NCI-H2081 treated with DMSO at 0.1 percent for 48 hours (cell line): Measurements from ENCODE around the gene ZNF423.

Source experiments
- DNase-seq: peaks from one replicate; lab custom pipeline; 2025; lab: John Stamatoyannopoulos, UW

ZNF423 gene

GRCh38 chr16:49529411-49530045 lies 326.4 kb downstream of the ZNF423 start:
- no peak for DNase-seq

DNA sequence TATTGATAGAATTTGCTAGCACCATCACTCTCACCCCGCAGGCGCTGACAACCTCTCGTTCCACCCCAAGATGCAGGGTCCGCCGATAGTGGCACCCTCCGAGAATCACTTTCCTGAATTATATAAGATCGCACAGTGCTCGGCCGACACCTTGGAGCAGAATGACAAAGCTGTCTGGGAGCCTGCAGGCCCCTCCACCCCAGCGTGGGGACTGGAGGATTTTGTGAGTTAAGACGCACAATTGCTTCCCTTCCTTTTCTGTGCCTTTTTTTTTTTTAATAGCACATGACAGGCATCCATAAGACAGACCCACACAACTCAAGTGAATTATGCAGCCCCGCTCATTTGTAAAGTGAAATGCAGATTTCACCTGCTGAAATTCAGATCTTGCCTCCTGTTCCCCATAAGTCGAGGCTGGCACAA lies 327.0 kb downstream of the ZNF423 start:
- no peak for DNase-seq

GRCh38 chr16:49528060-49528865 lies 327.6 kb downstream of the ZNF423 start:
- no peak for DNase-seq

GRCh38 chr16:49527611-49528010 lies 328.3 kb downstream of the ZNF423 start:
- no peak for DNase-seq

DNA sequence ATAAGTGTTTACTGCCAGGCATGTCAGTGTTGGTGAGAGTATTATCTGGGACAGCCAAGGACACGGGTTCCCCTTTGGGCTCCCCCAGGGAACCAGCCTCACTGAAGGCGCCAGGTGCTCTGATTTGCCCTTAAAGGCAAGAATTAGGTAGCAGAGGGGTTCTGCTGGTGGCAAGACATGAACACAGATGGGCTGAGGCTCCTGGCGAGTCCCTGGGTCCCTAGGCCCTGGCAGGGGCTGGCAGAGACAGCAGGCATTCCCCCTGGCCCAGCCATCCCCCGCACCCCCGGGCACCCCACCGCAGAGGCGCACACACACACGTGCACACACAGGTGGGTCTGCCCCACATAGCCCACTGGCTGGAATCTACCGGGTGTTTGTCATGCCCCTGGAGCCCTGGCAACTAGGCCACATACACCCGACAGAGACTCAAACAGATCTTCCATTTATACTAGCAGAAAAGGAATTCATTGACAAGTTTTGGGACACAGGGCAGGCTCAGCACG lies 329.0 kb downstream of the ZNF423 start:
- DNase-seq = no peak

DNA sequence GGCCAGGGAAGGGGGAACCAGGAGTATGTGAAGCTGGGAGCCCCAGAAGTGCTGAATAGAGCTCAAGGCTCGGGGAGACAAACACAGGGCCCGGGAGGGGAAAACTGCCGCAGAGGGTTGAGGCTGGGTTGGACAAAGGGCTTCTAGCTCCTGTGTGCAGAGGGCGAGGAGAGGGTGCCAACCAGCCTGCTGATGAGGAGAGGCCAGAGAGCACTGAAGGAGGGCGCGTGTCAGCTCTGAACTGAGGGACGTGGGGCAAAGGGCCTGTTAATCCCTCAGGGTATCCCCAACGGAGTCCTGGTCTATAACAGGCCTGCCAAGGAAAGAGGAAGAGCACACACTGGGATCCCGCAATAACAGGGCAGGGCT lies 331.0 kb downstream of the ZNF423 start:
- DNase-seq = no peak

DNA sequence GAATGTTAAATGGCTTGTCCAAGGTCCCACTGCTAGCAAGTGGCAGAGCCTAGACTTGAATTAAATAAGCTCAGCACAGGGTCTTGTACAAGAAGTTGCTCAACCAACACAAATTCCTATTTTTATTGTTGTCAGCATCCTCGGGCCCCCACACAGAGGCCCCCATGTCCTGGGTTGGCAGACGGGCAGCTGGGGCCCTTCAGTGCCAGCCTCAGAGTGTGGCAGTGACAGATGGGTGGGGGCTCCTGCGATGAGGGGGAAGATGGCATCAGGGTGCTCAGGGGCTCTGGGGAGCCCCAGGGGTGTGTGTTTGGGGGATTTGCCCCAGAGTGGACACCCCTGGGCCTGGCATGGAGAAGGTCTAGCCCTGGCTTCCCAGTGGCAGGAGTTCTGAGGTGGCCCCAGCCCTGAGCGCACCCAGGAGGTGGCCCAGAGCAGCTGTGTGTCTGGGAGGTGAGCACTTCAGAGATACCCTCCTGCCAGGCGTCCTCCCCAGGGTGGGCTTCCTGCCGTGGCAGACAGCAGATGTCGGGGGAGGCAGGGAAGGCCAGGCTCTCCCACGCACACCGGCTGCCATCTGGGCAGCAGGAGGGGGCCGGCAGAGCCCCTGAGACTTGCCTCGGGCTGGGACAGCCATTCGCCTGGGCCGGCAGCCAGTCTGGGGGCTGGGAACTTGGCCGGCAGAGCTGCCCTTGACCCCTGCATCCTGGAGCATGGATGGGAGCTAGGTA lies 331.5 kb downstream of the ZNF423 start:
- DNase-seq = no peak

DNA sequence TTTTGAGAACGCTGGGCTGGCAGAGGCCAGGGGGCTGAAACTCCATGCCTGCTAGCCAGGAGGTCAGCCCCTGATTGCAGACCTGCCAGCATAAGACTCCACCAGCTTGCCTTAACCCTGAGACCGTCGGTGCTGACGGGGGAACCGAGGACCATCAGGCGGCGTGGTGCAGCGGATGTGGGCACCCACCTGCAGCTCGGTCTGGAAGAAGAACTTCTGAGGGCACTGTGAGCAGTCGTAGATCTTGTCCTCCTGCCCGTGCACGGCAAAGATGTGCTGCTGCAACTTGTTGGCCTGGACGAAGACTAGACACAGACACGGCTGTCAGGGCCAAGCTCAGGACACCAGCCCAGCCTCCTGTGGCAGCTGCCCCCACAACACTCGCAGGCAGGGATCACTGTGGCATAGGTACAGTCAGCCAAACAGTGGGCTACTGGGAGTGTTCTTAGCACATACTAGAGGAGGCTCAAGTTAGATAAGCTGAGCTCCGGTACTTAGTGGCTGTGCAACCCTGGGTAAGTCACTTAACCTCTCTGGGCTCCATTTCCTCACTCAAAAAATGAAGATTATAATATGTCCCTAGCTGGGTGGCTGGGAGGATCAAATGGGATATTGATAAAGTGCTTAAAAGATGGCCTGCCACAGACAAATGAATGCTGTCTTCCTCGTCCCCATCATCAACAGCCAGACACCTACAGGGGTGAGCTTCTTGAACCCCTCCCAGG lies 332.3 kb downstream of the ZNF423 start:
- DNase-seq = no peak

DNA sequence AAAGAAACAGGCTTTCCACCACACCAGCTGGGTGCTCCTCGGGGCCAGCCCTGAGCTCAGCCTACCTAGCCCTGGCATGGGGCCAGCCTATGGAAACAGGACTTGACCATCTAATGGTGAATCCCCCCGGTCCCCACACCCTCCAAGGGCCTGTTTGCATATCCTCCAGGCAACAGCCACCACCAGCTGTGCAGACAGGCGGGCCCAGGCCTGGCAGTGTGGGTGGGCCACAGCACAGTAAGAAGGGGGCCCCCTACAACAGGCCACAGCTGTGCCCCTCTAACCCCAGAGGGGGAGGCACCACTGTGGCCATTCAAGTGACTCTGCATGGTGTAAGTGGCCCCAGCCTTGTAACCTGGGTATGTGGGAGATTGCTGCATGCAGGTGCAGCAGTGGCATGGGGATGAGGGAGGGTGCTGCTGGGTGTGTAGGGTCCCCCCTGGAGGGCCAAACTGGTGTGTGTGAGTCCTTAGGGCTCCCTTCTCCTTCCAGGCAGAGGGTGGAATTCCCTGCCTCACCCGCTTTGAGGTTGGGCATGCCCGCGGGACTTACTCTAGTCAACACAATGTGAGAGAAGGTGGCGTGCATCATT lies 334.1 kb downstream of the ZNF423 start:
- DNase-seq = no peak

- no peak for DNase-seq
Measured at GRCh38 chr16:49520492-49521038, 335.3 kb downstream of the ZNF423 start.

DNA sequence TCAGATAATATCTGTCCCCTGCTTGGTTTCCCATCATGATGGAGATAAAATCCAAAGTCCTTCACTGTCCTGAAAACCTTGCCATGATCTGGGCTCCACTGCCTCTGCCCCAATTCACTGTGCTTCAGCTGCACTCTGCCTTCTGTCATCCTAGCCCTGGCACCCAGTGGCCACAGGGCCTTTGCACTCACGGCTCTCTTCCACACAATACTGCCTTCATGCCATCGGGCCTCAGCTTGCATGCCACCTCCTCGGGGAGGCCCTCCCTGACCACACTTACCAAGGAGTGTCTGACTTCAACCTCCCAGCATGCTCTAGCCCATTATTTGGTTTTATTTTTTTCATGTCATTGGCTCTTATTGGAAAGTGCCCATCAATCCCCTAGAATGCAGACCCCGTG lies 336.2 kb downstream of the ZNF423 start:
- no peak for DNase-seq

GRCh38 chr16:49519008-49519656 lies 336.8 kb downstream of the ZNF423 start:
- DNase-seq = no peak

DNA sequence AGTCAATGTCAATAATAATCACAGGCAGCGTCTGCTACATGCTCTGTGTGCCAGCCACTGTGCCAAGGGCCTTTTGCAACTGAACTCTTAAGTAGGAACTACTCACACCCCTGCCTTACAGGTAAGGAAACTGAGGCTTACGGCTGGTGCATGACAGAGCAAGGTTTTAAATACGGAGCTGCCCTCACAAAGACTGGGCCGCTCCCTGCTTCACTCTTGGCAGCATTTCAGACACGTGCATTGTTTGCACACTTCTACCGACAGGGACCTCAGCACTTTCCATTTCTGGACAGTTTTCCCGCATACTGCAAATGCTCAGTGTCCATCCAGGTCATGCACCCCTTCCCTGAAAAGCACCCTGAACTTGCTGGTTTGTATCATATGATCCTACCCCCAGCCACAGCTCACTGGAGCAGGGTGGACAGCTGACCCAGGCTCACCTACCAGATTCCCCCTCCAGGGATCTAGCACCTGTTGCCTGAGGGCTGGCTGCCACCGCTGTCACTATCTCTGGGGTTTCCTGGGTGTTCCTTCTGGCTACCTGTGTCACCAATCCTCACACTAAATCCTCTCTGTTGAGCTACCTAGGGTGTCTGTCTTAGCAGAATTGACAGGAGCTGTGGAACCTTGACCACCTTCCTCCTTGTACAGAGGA lies 339.4 kb downstream of the ZNF423 start:
- no peak for DNase-seq

DNA sequence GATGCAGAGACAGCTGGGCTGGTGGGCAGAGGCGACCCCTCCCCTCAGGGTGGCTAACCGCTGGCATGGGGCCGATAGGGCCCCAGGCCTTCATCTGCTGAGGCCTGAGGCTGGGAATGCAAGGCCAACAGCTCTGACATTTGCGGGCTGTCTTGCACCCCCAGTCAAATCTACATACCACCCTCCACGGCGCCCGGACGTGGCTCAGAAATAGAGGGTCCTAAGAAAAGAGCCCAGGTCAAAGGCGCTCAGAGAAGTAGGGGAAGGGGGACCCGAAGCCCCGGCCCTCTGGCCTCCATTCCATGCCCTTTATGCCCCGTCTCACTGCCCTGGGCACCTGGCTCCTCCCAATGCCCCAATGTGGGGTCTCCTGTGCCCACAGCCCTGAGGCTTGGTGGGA lies 340.1 kb downstream of the ZNF423 start:
- no peak for DNase-seq

DNA sequence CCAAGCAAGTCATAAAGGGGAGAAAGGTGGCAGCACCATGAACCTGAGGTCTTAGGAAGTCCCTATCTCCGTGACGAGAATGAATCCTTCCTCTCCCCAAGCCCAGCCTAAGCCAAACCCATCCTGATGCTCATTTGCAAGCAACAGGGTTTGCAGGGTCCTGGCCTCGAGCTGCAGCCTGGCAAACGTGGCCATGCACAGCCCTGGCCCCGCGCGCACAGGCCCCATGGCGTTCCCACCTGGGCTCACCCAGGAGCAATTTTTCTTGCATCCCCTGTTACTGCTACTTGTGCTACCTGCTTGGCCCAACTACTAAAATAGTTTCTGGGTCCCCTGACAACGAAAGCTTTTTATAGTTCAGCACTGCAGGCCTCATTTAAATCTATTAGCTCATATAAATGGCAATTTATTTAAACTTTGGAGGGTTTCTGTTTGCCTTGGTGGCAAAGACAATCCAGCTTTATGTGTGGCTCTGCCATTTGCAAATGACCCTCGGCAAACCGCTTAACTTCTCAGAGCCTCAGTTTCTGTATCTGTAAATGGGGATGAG lies 340.8 kb downstream of the ZNF423 start:
- no peak for DNase-seq

DNA sequence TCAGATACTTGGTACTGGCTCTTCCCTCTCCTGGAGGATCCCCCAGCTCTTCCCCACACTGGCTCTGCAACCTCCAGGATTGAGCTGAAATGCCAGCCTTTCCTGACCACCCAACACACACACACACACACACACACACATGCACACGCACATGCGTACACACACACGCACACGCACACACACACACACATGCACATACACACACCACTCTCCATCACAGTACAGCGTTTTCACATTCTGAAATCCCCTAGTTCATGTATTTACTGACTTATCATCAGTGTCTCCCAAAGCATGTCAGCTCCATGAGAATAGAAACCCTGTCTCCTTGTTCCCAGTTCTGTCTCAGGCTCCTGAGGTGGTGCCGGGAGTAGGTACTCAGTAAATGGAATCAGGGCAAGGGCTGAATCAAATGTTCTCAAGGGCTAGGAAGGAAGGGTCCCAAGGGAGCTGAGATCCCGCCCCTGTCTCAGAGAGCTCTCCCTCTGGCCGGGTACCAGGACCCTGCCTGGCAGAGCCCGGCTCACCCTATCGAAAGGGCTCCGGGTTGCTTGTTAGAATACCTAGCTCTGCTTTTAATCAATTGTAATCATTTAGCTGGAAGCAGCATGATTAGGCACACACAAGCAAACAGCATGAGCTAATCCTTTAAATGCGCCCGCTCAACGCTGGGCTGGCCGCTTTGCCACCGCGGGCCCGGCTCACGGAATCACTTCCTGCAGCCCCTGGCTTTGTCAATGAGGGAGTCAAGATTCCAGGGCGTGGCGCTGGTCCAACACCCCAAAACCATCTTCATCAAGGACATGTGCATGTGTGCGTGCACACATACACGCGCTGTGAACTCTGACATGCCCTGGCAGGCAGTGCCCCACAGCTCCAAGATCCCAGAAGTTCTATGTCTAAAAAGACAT lies 341.6 kb downstream of the ZNF423 start:
- no peak for DNase-seq

GRCh38 chr16:49513040-49513439 lies 342.9 kb downstream of the ZNF423 start:
- no peak for DNase-seq

- no peak for DNase-seq
Measured at GRCh38 chr16:49510654-49511305, 345.1 kb downstream of the ZNF423 start.

DNA sequence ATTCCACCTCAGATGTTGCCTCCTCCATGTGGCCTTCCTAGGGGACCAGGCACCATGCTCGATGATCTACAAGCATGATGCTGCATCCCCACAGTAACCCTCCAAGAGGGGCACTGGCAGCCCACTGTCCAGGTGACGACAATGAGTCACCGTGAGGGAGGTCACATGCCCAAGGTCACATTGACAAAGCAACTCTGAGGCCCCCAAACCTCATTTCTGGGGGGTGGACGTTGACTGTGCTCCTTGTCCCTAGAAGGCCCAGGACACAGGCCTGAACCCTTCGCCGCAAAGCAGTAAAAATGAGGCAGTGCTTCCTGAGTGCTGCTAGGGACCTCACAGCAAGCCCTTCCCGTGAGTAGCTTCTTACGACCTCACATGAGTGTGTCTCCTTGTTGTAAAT lies 345.8 kb downstream of the ZNF423 start:
- no peak for DNase-seq
